Bladder microvascular endothelial cell (primary cell): ENCODE data around the gene NUP188. TPM values are rescaled to one million over a fixed set of nuclear protein-coding genes. Genes with fewer than 3 reads are reported as not detected.

Experiments used
- total RNA-seq: library from RNA; depleted of rRNA; stranded (reverse); fragments of >200 nt; gene quantifications from 2 replicates; pipeline ENCODE4 v1.2.3, GENCODE V29; 2014

Gene NUP188, protein sequence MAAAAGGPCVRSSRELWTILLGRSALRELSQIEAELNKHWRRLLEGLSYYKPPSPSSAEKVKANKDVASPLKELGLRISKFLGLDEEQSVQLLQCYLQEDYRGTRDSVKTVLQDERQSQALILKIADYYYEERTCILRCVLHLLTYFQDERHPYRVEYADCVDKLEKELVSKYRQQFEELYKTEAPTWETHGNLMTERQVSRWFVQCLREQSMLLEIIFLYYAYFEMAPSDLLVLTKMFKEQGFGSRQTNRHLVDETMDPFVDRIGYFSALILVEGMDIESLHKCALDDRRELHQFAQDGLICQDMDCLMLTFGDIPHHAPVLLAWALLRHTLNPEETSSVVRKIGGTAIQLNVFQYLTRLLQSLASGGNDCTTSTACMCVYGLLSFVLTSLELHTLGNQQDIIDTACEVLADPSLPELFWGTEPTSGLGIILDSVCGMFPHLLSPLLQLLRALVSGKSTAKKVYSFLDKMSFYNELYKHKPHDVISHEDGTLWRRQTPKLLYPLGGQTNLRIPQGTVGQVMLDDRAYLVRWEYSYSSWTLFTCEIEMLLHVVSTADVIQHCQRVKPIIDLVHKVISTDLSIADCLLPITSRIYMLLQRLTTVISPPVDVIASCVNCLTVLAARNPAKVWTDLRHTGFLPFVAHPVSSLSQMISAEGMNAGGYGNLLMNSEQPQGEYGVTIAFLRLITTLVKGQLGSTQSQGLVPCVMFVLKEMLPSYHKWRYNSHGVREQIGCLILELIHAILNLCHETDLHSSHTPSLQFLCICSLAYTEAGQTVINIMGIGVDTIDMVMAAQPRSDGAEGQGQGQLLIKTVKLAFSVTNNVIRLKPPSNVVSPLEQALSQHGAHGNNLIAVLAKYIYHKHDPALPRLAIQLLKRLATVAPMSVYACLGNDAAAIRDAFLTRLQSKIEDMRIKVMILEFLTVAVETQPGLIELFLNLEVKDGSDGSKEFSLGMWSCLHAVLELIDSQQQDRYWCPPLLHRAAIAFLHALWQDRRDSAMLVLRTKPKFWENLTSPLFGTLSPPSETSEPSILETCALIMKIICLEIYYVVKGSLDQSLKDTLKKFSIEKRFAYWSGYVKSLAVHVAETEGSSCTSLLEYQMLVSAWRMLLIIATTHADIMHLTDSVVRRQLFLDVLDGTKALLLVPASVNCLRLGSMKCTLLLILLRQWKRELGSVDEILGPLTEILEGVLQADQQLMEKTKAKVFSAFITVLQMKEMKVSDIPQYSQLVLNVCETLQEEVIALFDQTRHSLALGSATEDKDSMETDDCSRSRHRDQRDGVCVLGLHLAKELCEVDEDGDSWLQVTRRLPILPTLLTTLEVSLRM (N-terminal part only)
- total RNA-seq: 38.5 and 105 TPM in 2 replicates

DNA sequence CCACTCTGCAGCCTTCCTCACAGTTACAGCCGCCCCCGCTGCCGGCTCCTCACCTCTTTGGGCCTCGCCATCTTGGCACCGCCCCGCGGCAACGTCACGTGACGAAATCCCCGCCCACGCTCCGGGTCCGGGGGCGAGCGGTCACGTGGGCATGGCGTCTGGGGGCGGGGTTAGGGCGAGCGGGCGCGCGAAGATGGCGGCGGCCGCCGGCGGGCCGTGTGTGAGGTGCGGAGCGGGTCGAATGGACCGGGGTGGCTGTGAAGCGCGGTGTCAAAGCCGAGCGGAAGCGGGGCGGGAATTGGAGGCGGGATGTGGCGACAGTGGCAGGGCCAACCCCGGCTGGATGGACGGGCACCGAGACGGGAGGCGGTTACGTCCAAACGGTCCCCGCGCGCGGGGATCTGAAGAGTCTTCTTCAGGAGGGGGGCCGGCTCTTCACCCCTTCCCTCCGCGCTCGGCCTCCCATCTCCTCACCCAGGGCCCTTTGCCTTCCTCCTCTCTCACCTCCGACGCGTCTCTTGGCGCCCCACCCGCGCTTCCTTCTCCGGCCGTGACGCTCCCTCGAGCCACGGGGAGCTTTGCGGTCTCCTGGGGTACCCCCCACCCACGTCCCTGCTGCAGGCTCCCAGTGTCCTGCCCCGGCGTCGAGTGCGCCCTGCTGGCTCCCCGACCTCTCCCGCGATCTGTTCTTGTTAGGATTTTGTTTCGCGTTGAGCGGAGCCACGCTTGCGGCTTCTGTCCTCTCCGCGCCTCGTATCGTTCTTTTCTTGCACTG lies at the start of gene NUP188, which contains the start of gene DOLK:
NUP188 (plus strand) TSS at position 173 of the 775 bp plus-strand sequence; CDS start at position 194, 21 bp downstream.
DOLK (minus strand) TSS at position 77 of the 775 bp plus-strand sequence. CDS start 300 bp downstream, outside the sequence.

DNA sequence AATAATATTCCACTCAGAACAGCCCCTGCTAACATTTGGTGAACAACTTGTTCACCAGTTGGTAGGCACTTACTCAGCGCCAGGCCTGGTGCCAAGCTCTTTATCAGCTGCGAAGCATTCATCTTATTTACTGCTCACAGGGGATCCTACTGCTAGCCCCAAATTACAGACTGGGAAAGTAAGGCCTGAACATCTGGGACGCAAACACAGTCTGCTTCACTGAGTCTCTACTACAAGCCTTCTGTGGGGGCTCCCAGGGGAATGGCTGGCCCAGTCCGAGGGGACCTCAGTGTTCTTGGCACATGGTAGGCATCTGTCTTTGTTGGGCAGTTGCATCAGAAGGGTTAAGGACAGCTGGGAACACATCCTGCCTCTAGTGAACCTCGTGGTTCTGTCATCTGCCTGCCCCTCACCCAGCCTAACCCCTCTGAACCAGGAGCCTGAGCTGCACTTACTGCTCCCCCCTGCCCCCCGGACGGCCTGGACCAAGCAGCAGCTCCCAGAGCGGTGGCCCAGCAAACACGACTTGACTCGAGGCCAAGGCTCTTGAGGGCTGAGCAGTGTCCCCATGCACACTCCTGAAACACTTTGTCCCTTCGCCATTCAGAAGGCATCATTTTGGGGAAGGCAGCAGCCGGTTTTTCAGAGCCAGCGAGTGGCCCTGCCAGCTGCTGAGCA lies 27.0 kb upstream of the NUP188 start, which contains the start of gene PHYHD1:
PHYHD1 (plus strand) TSS at position 602 of the 678 bp plus-strand sequence. CDS start 1,342 bp downstream, outside the sequence.

DNA sequence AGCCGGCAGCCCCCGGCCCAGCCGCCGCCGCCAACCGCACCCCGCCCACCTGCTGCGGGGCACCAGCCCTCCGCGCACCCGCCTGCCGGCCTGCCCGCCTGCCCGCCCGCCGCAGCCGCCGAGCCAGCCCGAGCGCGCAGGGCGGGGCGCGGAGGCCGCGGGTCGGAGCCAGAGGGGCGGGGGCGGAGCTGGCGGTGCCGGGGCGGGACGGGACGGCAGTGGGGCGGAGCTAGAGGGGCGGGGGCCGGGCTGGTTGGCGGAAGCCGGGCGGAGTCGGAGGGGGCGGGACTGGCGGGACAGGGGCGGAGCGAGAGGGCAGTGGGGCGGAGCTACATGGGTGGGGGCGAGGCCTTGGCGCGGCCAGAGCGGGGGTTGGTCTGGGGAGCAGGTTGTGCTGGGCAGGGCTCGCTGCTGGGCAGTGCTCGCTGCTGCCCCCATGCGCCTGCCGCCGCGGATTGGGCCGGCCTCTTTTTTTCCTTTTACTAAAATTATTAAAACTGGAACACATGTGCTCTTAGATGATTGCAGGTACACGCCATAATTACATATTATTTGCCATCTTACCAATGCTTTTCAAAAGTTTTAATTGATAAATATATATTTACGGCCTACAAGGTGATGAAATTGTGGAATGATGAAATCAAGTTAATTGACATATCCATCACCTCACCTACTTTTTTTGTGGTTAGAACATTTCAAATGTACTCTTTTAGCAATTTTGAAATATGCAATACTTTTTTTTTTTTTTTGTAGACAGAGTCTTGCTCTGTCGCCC lies 80.9 kb downstream of the NUP188 start, which contains the start of gene SH3GLB2:
SH3GLB2 (minus strand) TSS at position 140 of the 775 bp plus-strand sequence. CDS start 177 bp downstream, outside the sequence.

DNA sequence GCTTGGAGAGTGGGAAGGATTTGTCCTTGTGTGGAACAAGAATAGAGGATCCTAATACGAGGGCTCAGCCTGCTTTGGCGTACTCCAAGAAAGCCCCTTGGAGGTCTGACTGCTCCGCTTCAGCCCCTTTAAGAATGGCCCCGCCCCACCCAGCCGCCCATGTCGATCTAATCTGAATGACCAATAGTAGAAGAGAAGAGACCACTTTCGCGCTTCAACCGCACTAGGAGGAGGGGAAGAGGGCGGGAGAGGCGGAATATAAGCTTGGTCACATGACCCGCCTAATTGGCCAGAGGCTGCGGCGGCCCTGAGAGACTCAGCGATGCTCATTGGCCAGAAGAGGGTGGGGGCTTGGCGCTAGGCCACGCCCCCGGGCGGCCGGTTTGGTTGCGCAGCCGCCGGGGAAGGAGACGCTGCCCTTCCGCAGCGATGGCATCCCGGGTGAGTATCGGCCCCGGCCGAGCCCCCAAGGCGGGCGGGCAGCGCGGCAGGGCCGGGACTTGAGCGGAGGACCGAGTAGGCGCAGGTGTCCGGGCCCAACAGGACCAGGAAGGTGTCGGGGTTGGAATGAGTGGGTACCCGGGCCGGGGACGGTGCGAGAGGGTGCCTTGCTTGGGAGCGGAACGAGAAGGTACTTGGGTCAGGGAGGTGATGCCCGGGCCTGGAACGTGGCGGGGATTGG lies 88.9 kb downstream of the NUP188 start, which contains the start of gene MIGA2:
MIGA2 (plus strand) TSS at position 386 of the 682 bp plus-strand sequence. CDS start 3,969 bp downstream, outside the sequence.

Other genes starting within 250 kb of the NUP188 start
- 13.5 and 22.7 TPM in 2 replicates for gene PKN3, start 245.2 kb upstream of the NUP188 start, total RNA-seq
- 26.9 and 39.0 TPM in 2 replicates for gene ZDHHC12, start 223.6 kb upstream of the NUP188 start, total RNA-seq
- 9.1 and 15.9 TPM in 2 replicates for gene ZER1, start 175.8 kb upstream of the NUP188 start, total RNA-seq
- gene TBC1D13, start 160.4 kb upstream of the NUP188 start, total RNA-seq: 10.5 and 16.0 TPM in 2 replicates
- 17.0 and 19.6 TPM in 2 replicates for gene ENDOG, start 129.2 kb upstream of the NUP188 start, total RNA-seq
- gene SPOUT1, start 117.9 kb upstream of the NUP188 start, total RNA-seq: 13.6 and 23.9 TPM in 2 replicates
- 5.8 and 9.8 TPM in 2 replicates for gene KYAT1, start 65.7 kb upstream of the NUP188 start, total RNA-seq
- gene LRRC8A, start 65.6 kb upstream of the NUP188 start, total RNA-seq: 76.4 and 165 TPM in 2 replicates
- gene PHYHD1, start 26.7 kb upstream of the NUP188 start, total RNA-seq: 0.44 and 0.65 TPM in 2 replicates
- 24.0 and 33.0 TPM in 2 replicates for gene DOLK, start 96 bp upstream of the NUP188 start, total RNA-seq
- 24.4 and 46.9 TPM in 2 replicates for gene SH3GLB2, start 80.6 kb downstream of the NUP188 start, total RNA-seq
- 19.8 and 31.1 TPM in 2 replicates for gene MIGA2, start 88.9 kb downstream of the NUP188 start, total RNA-seq
- gene DOLPP1, start 133.4 kb downstream of the NUP188 start, total RNA-seq: 7.3 and 12.0 TPM in 2 replicates
- gene CRAT, start 163.1 kb downstream of the NUP188 start, total RNA-seq: 24.9 and 32.7 TPM in 2 replicates
- 64.8 and 77.2 TPM in 2 replicates for gene PTPA, start 163.7 kb downstream of the NUP188 start, total RNA-seq
- gene IER5L, start 230.6 kb downstream of the NUP188 start, total RNA-seq: 8.3 and 13.1 TPM in 2 replicates